ENCODE results near the gene FYB1.

The FYB1 gene

GRCh38 chr5:39195198-39195826, 24.1 kb downstream of the FYB1 start:
- DNase-seq (ENCODE audit: low read depth) = no peak
- H3K4me3 ChIP-seq (ENCODE audit: control insufficient read depth, low read depth, low read length) = no peak overlapping the region
- no peak for TF ChIP-seq CTCF (conservative IDR thresholded peaks at IDR 0.05; ENCODE audit: control insufficient read depth, insufficient read depth, low read depth, low read length)

GRCh38 chr5:39194466-39195136, 24.8 kb downstream of the FYB1 start:
- no peak overlapping the region for H3K4me3 ChIP-seq (ENCODE audit: control insufficient read depth, low read depth, low read length)
- no peak for TF ChIP-seq CTCF (conservative IDR thresholded peaks at IDR 0.05; ENCODE audit: control insufficient read depth, insufficient read depth, low read depth, low read length)
- DNase-seq (ENCODE audit: low read depth) = peak; percentile 73

GRCh38 chr5:39193553-39194465, 25.6 kb downstream of the FYB1 start:
- no peak overlapping the region for H3K4me3 ChIP-seq (ENCODE audit: control insufficient read depth, low read depth, low read length)
- DNase-seq (ENCODE audit: low read depth) = no peak
- TF ChIP-seq CTCF (conservative IDR thresholded peaks at IDR 0.05; ENCODE audit: control insufficient read depth, insufficient read depth, low read depth, low read length) = no peak

GRCh38 chr5:39192450-39193160, 26.8 kb downstream of the FYB1 start:
- no peak for DNase-seq (ENCODE audit: low read depth)
- no peak overlapping the region for H3K4me3 ChIP-seq (ENCODE audit: control insufficient read depth, low read depth, low read length)
- TF ChIP-seq CTCF (conservative IDR thresholded peaks at IDR 0.05; ENCODE audit: control insufficient read depth, insufficient read depth, low read depth, low read length) = no peak

- no peak for DNase-seq (ENCODE audit: low read depth)
- TF ChIP-seq CTCF (conservative IDR thresholded peaks at IDR 0.05; ENCODE audit: control insufficient read depth, insufficient read depth, low read depth, low read length) = no peak
- no peak overlapping the region for H3K4me3 ChIP-seq (ENCODE audit: control insufficient read depth, low read depth, low read length)
Observed at GRCh38 chr5:39191216-39191615, 28.1 kb downstream of the FYB1 start.
